Measurements from ENCODE around the gene MTMR11. TPM values are rescaled to one million over a fixed set of nuclear protein-coding genes. Genes with fewer than 3 reads are reported as not detected.
A peak's percentile ranks its signal among the peaks of the same experiment; 100 is the strongest.

MTMR11 gene
- total and polyA plus RNA-seq, 9 of the 15 experiments (the other 6 are each of a cell fraction or from before 2014, with no cell fraction given): 0.09 to 1.6 (median 0.51) TPM

DNA sequence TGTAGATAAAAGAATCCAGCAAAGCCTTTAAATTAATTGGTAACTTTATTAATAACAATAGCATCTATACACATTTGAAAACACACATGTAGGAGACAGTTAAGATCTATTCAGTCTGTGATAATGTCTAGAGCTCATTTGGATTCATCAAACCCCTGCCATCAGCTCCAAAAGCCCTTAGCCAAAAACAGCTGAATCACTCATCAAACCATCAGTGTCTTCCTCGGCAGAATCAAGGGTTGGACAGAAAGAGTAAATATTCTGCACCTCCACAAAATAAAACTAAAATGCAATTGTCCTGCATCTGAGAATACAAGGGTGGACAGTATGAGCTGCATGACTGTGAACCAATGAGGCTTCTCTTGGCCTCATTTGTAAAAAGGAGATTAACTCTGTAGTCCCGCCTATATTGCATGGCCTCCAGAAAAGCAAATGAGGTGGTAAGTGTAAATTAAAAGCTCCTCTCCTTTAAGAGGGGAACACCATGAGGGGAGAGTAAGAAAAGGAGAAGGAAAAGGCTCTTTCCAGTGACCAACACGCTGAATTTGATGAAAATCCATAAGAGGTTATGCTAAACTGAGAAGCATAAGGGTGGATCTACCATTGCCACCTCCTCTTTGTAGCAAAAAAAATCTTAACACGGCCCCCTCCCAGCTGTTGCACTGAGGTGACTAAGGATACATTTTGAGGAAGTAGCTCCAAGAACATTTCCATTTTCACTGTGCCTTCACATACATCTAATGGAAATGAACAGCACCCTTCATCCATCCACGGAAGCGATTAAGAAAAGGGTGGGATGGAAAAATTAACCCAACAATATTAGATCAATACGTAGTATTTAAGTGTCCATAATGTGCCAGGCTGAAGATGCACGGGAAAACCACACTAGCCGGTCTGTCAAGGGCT lies 52.0 kb downstream of the MTMR11 start:
- intact Hi-C loops (cut with micrococcal nuclease): no loop called here
- in situ Hi-C loops (cut with MboI): loop anchor here (5.0 kb wide), 1 partner anchor 42 kb away; a partner anchor contains a TSS
- peak; percentile 28 to 67 (median 32) for DNase-seq (ENCODE audit: extremely low read depth in 1 of 4, low spot score in 3 of 4)
- Histone ChIP-seq H3K9me3 (replicated peaks; ENCODE audit: control insufficient read depth, insufficient read depth, low read depth, low read length) (no peaks in the 10 kb centered on the region), H3K4me2 (ENCODE audit: insufficient read depth, low read length) (peak overlapping the region; percentile 88), H3K9me1 (ENCODE audit: control insufficient read depth, insufficient read depth, low read length) (no peaks in the 10 kb centered on the region), H4K20me1 (replicated peaks; ENCODE audit: control insufficient read depth, insufficient read depth, low read length) (peaks cover 27% of the 10 kb centered on the region), H2AFZ (ENCODE audit: low read depth, low read length) (no peak overlapping the region), H3K27me3 (ENCODE audit: control insufficient read depth in 2 of 2, insufficient read depth in 2 of 2, low read length in 2 of 2) (no peaks in the 10 kb centered on the region), H3K79me2 (ENCODE audit: control insufficient read depth, insufficient read depth, low read length) (peaks cover 56% of the 10 kb centered on the region), H3K27ac (ENCODE audit: extremely low read depth, low read depth, low read length) (peak overlapping the region; percentile 98), H3K4me1 (replicated peaks in 1 of 2; ENCODE audit: control insufficient read depth in 2 of 2, insufficient read depth in 2 of 2, low read length in 2 of 2) (peaks cover 8 to 20% of the 10 kb centered on the region in 2 experiments), H3K9ac (ENCODE audit: insufficient read depth in 1 of 2, low read depth in 2 of 2, low read length in 2 of 2) (peak overlapping the region; percentile 96 to 98), H3K4me3 (peak overlapping the region; percentile 64), H3K36me3 (ENCODE audit: control insufficient read depth, insufficient read depth, low read length) (peaks cover 9% of the 10 kb centered on the region; the same call in 2 of the 3 replicates)
- ChIA-PET POLR2A (interaction anchor here (0.5 to 5.9 kb wide), 16 partner anchors 7 to 286 kb away, joined by 3 to 71 read pairs (median 4); partner anchors contain the start of genes PLEKHO1 and SF3B4), CTCF (ENCODE audit: low intra/inter-chr PET ratio) (no interaction called here)
- peak; percentile 15 for FAIRE-seq
- ATAC-seq: 0 out of 3 replicates have a peak, but pooled peaks have one; percentile 5
- WGBS (ENCODE audit: insufficient coverage, low coverage, missing lambda C conversion rate): under 1% methylated on average over 9 of the region's 9 CpGs
- no TSS peak for BruUV-seq (replicated peaks)
- TF ChIP-seq HNRNPUL1 (IDR thresholded peaks at IDR 0.05; ENCODE audit: low read length) (no peak), MYNN (IDR thresholded peaks at IDR 0.05) (0 out of 2 replicates have a peak, but pooled peaks have one; percentile 10), MYNN (CRISPR knock-in tag; IDR thresholded peaks at IDR 0.05) (no peak), DACH1 (IDR thresholded peaks at IDR 0.05; ENCODE audit: partially characterized antibody) (peak; percentile 37), ZNF124 (CRISPR knock-in tag; IDR thresholded peaks at IDR 0.05) (no peak), NFE2 (IDR thresholded peaks at IDR 0.05; ENCODE audit: low read depth) (peak; percentile 85), THRB (CRISPR knock-in tag; conservative IDR thresholded peaks at IDR 0.05) (no peak), NONO (IDR thresholded peaks at IDR 0.05; ENCODE audit: low read depth in 2 of 2, low read length in 1 of 2) (no peak), PTBP1 (IDR thresholded peaks at IDR 0.05; ENCODE audit: low read depth, low read length) (no peak), HMGN3 (IDR thresholded peaks at IDR 0.05; ENCODE audit: borderline replicate concordance, extremely low read depth, insufficient read length, low read depth, low read length) (no peak), ZNF146 (CRISPR knock-in tag; IDR thresholded peaks at IDR 0.05; ENCODE audit: unreplicated experiment) (no peak), ZNF766 (CRISPR knock-in tag; conservative IDR thresholded peaks at IDR 0.05) (no peak), CHD2 (IDR thresholded peaks at IDR 0.05; ENCODE audit: low read depth, low read length) (no peak), TAF7 (tag; IDR thresholded peaks at IDR 0.05) (no peak), ATF3 (IDR thresholded peaks at IDR 0.05) (no peak), ATF3 (CRISPR knock-in tag; conservative IDR thresholded peaks at IDR 0.05) (no peak), FOXA3 (CRISPR knock-in tag; conservative IDR thresholded peaks at IDR 0.05 in 1 of 2, IDR thresholded peaks at IDR 0.05 in 1 of 2) (no peak), SPI1 (IDR thresholded peaks at IDR 0.05; ENCODE audit: borderline replicate concordance, low read depth, low read length) (peak; percentile 74)
- TF ChIP-seq, protein P1, sequence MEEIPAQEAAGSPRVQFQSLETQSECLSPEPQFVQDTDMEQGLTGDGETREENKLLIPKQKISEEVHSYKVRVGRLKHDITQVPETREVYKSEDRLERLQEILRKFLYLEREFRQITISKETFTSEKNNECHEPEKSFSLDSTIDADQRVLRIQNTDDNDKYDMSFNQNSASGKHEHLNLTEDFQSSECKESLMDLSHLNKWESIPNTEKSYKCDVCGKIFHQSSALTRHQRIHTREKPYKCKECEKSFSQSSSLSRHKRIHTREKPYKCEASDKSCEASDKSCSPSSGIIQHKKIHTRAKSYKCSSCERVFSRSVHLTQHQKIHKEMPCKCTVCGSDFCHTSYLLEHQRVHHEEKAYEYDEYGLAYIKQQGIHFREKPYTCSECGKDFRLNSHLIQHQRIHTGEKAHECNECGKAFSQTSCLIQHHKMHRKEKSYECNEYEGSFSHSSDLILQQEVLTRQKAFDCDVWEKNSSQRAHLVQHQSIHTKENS (CRISPR knock-in tag; IDR thresholded peaks at IDR 0.05): no peak

Data from K562 (cell line).